ENCODE results near the gene PDXP.
"Not testable (repeated sequence)": the region's sequence is repeated elsewhere in the genome, so short reads cannot be mapped to it uniquely, and the experiment has no call there.

PDXP gene

GRCh38 chr22:37647317-37647716 is 11.2 kb upstream of the PDXP start:
- DNase-seq, result no peak
- H3K4me2 ChIP-seq (ENCODE audit: low read length), result no peak overlapping the region
- no peaks in the 10 kb centered on the region for H3K79me2 ChIP-seq (ENCODE audit: control insufficient read depth, insufficient read depth, low read length)
- H3K27me3 ChIP-seq (ENCODE audit: insufficient read depth, low read length, poor library complexity), result no peaks in the 10 kb centered on the region
- H3K27ac ChIP-seq (ENCODE audit: low read depth, low read length), result no peak overlapping the region
- H3K4me3 ChIP-seq (ENCODE audit: low read length), result no peak overlapping the region
- no peak overlapping the region for H2BK5ac ChIP-seq (ENCODE audit: low read length)
- no peak overlapping the region for H3K23ac ChIP-seq (ENCODE audit: low read length)
- no peak overlapping the region for H3K4ac ChIP-seq (ENCODE audit: low read depth, low read length)
- no peak overlapping the region for H3K18ac ChIP-seq (ENCODE audit: low read length)
- no peak overlapping the region for H3K9ac ChIP-seq (ENCODE audit: low read length)
- no peak overlapping the region for H2BK120ac ChIP-seq (ENCODE audit: low read depth, low read length)
- no peaks in the 10 kb centered on the region for H3K4me1 ChIP-seq (ENCODE audit: control insufficient read depth, low read depth, low read length)
- peaks cover 11% of the 10 kb centered on the region for H3K36me3 ChIP-seq (ENCODE audit: control insufficient read depth, insufficient read depth, low read length)
- WGBS (ENCODE audit: extremely low coverage, insufficient coverage, low lambda C conversion rate), result no CpG with 5 or more reads among the region's 9 CpGs
- no peak overlapping the region for H4K5ac ChIP-seq (ENCODE audit: low read length)
- H3K56ac ChIP-seq (ENCODE audit: low read length), result no peak overlapping the region
- no peaks in the 10 kb centered on the region for H3K79me1 ChIP-seq (ENCODE audit: low read length)
- no peak overlapping the region for H2BK15ac ChIP-seq (replicated peaks; ENCODE audit: low read depth)
- H2AK5ac ChIP-seq (ENCODE audit: low read length), result no peak overlapping the region
- no peak overlapping the region for H4K8ac ChIP-seq (ENCODE audit: low read depth, low read length)

DNA sequence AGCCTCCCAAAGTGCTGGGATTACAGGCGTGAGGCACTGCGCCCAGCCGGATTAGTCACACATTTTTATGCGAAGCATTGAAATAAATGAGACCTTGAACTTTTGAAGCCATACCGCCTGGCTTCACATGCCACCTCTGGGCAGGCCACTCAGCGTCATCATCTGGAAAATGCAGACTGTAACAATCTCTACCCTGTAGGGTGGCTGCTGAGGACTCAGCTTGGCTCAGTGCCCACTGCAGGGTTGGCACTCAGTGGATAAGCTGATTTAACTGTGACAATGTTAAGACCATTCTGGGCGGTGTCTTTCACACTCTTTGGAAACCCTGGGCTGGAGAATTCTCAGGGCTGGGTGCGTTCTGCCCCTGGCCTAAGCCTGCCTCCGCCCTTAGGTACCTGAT is 10.6 kb upstream of the PDXP start:
- Histone ChIP-seq H3K4ac (ENCODE audit: low read depth, low read length) (no peak overlapping the region), H3K79me2 (ENCODE audit: control insufficient read depth, insufficient read depth, low read length) (no peaks in the 10 kb centered on the region), H3K4me3 (ENCODE audit: low read length) (no peak overlapping the region), H2BK5ac (ENCODE audit: low read length) (no peak overlapping the region), H4K5ac (ENCODE audit: low read length) (no peak overlapping the region), H3K79me1 (ENCODE audit: low read length) (no peaks in the 10 kb centered on the region), H2BK120ac (ENCODE audit: low read depth, low read length) (no peak overlapping the region), H3K18ac (ENCODE audit: low read length) (no peak overlapping the region), H2AK5ac (ENCODE audit: low read length) (no peak overlapping the region), H4K8ac (ENCODE audit: low read depth, low read length) (no peak overlapping the region), H3K36me3 (ENCODE audit: control insufficient read depth, insufficient read depth, low read length) (peaks cover 11% of the 10 kb centered on the region), H3K56ac (ENCODE audit: low read length) (no peak overlapping the region), H3K9ac (ENCODE audit: low read length) (no peak overlapping the region), H3K27me3 (ENCODE audit: insufficient read depth, low read length, poor library complexity) (no peaks in the 10 kb centered on the region), H3K4me1 (ENCODE audit: control insufficient read depth, low read depth, low read length) (no peaks in the 10 kb centered on the region), H3K4me2 (ENCODE audit: low read length) (no peak overlapping the region), H3K27ac (ENCODE audit: low read depth, low read length) (no peak overlapping the region), H2BK15ac (replicated peaks; ENCODE audit: low read depth) (no peak overlapping the region), H3K23ac (ENCODE audit: low read length) (no peak overlapping the region)
- no CpG with 5 or more reads among the region's 9 CpGs for WGBS (ENCODE audit: extremely low coverage, insufficient coverage, low lambda C conversion rate)
- no peak for DNase-seq

GRCh38 chr22:37650463-37651136 is 7.9 kb upstream of the PDXP start:
- H2BK5ac ChIP-seq (ENCODE audit: low read length), result no peak overlapping the region
- no CpG with 5 or more reads among the region's 17 CpGs for WGBS (ENCODE audit: extremely low coverage, insufficient coverage, low lambda C conversion rate)
- peaks cover 7% of the 10 kb centered on the region for H3K36me3 ChIP-seq (ENCODE audit: control insufficient read depth, insufficient read depth, low read length)

GRCh38 chr22:37654563-37655251 is 3.8 kb upstream of the PDXP start:
- H3K4me2 ChIP-seq (ENCODE audit: low read length), result no peak overlapping the region
- H3K27me3 ChIP-seq (ENCODE audit: insufficient read depth, low read length, poor library complexity), result no peaks in the 10 kb centered on the region
- H3K18ac ChIP-seq (ENCODE audit: low read length), result no peak overlapping the region
- no peak overlapping the region for H3K23ac ChIP-seq (ENCODE audit: low read length)
- DNase-seq, result no peak
- no peak overlapping the region for H3K27ac ChIP-seq (ENCODE audit: low read depth, low read length)
- no peak overlapping the region for H3K4ac ChIP-seq (ENCODE audit: low read depth, low read length)
- no peak overlapping the region for H3K56ac ChIP-seq (ENCODE audit: low read length)
- H3K79me2 ChIP-seq (ENCODE audit: control insufficient read depth, insufficient read depth, low read length), result peaks cover 7% of the 10 kb centered on the region
- H3K79me1 ChIP-seq (ENCODE audit: low read length), result peaks cover 7% of the 10 kb centered on the region
- WGBS (ENCODE audit: extremely low coverage, insufficient coverage, low lambda C conversion rate), result no CpG with 5 or more reads among the region's 14 CpGs
- peaks cover 4% of the 10 kb centered on the region for H3K4me1 ChIP-seq (ENCODE audit: control insufficient read depth, low read depth, low read length)
- H3K9ac ChIP-seq (ENCODE audit: low read length), result no peak overlapping the region
- no peak overlapping the region for H2BK120ac ChIP-seq (ENCODE audit: low read depth, low read length)
- no peak overlapping the region for H4K5ac ChIP-seq (ENCODE audit: low read length)
- H2AK5ac ChIP-seq (ENCODE audit: low read length), result no peak overlapping the region
- no peak overlapping the region for H3K4me3 ChIP-seq (ENCODE audit: low read length)
- H4K8ac ChIP-seq (ENCODE audit: low read depth, low read length), result no peak overlapping the region
- H2BK15ac ChIP-seq (replicated peaks; ENCODE audit: low read depth), result no peak overlapping the region
- peaks cover 5% of the 10 kb centered on the region for H3K36me3 ChIP-seq (ENCODE audit: control insufficient read depth, insufficient read depth, low read length)
- no peak overlapping the region for H2BK5ac ChIP-seq (ENCODE audit: low read length)

More at GRCh38 chr22:37650463-37651136, 7.9 kb upstream of the PDXP start:
- H3K18ac ChIP-seq (ENCODE audit: low read length), result no peak overlapping the region
- no peak overlapping the region for H2AK5ac ChIP-seq (ENCODE audit: low read length)
- no peak overlapping the region for H3K23ac ChIP-seq (ENCODE audit: low read length)
- H3K4me1 ChIP-seq (ENCODE audit: control insufficient read depth, low read depth, low read length), result no peaks in the 10 kb centered on the region
- no peak for DNase-seq
- no peaks in the 10 kb centered on the region for H3K79me1 ChIP-seq (ENCODE audit: low read length)
- no peak overlapping the region for H3K4me2 ChIP-seq (ENCODE audit: low read length)
- no peak overlapping the region for H3K4ac ChIP-seq (ENCODE audit: low read depth, low read length)
- no peak overlapping the region for H2BK15ac ChIP-seq (replicated peaks; ENCODE audit: low read depth)
- no peak overlapping the region for H2BK120ac ChIP-seq (ENCODE audit: low read depth, low read length)
- no peak overlapping the region for H3K27ac ChIP-seq (ENCODE audit: low read depth, low read length)
- H3K27me3 ChIP-seq (ENCODE audit: insufficient read depth, low read length, poor library complexity), result no peaks in the 10 kb centered on the region
- no peak overlapping the region for H3K9ac ChIP-seq (ENCODE audit: low read length)
- no peak overlapping the region for H3K56ac ChIP-seq (ENCODE audit: low read length)
- no peak overlapping the region for H4K5ac ChIP-seq (ENCODE audit: low read length)
- H4K8ac ChIP-seq (ENCODE audit: low read depth, low read length), result no peak overlapping the region
- H3K4me3 ChIP-seq (ENCODE audit: low read length), result no peak overlapping the region
- H3K79me2 ChIP-seq (ENCODE audit: control insufficient read depth, insufficient read depth, low read length), result no peaks in the 10 kb centered on the region

GRCh38 chr22:37655252-37655563 is 3.3 kb upstream of the PDXP start:
- Histone ChIP-seq H3K4me2 (ENCODE audit: low read length) (no peak overlapping the region), H3K36me3 (ENCODE audit: control insufficient read depth, insufficient read depth, low read length) (peaks cover 4% of the 10 kb centered on the region), H4K8ac (ENCODE audit: low read depth, low read length) (no peak overlapping the region), H3K27ac (ENCODE audit: low read depth, low read length) (no peak overlapping the region), H3K79me2 (ENCODE audit: control insufficient read depth, insufficient read depth, low read length) (peaks cover 12% of the 10 kb centered on the region), H2BK15ac (replicated peaks; ENCODE audit: low read depth) (no peak overlapping the region), H3K27me3 (ENCODE audit: insufficient read depth, low read length, poor library complexity) (no peaks in the 10 kb centered on the region), H3K18ac (ENCODE audit: low read length) (no peak overlapping the region), H3K4me3 (ENCODE audit: low read length) (no peak overlapping the region), H3K9ac (ENCODE audit: low read length) (no peak overlapping the region), H3K23ac (ENCODE audit: low read length) (no peak overlapping the region), H2BK120ac (ENCODE audit: low read depth, low read length) (no peak overlapping the region), H2AK5ac (ENCODE audit: low read length) (no peak overlapping the region), H3K56ac (ENCODE audit: low read length) (no peak overlapping the region), H2BK5ac (ENCODE audit: low read length) (no peak overlapping the region), H3K79me1 (ENCODE audit: low read length) (peaks cover 8% of the 10 kb centered on the region), H4K5ac (ENCODE audit: low read length) (no peak overlapping the region), H3K4me1 (ENCODE audit: control insufficient read depth, low read depth, low read length) (peaks cover 4% of the 10 kb centered on the region), H3K4ac (ENCODE audit: low read depth, low read length) (no peak overlapping the region)
- no peak for DNase-seq
- no CpG with 5 or more reads among the region's 17 CpGs for WGBS (ENCODE audit: extremely low coverage, insufficient coverage, low lambda C conversion rate)

DNA sequence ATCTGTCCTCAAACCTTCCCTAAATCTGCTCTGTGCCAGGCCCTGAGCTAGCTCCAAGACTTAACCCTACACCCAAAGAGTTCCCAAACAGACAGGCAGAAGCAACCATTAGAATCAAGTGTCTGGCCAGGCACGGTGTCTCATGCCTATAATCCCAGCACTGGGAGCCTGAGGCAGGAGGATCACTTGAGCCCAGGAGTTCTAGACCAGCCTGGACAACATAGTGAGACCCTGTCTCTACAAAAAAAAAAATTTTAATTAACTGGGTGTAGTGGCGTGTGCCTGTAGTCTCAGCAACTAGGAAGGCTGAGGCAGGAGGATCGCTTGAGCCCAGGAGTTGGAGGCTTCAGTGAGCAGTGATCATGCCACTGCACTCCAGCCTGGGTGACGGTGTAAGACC is 1.9 kb upstream of the PDXP start:
- H3K27me3 ChIP-seq (ENCODE audit: insufficient read depth, low read length, poor library complexity); H4K8ac ChIP-seq (ENCODE audit: low read depth, low read length); H2BK5ac ChIP-seq (ENCODE audit: low read length); DNase-seq; H3K4me1 ChIP-seq (ENCODE audit: control insufficient read depth, low read depth, low read length); H3K36me3 ChIP-seq (ENCODE audit: control insufficient read depth, insufficient read depth, low read length); H3K4me2 ChIP-seq (ENCODE audit: low read length); H3K56ac ChIP-seq (ENCODE audit: low read length); H3K27ac ChIP-seq (ENCODE audit: low read depth, low read length); H3K4ac ChIP-seq (ENCODE audit: low read depth, low read length); H2AK5ac ChIP-seq (ENCODE audit: low read length); H3K23ac ChIP-seq (ENCODE audit: low read length); H3K4me3 ChIP-seq (ENCODE audit: low read length); H4K5ac ChIP-seq (ENCODE audit: low read length); H2BK15ac ChIP-seq (replicated peaks; ENCODE audit: low read depth); H2BK120ac ChIP-seq (ENCODE audit: low read depth, low read length); H3K18ac ChIP-seq (ENCODE audit: low read length); H3K9ac ChIP-seq (ENCODE audit: low read length): not testable (repeated sequence)
- Histone ChIP-seq H3K79me2 (ENCODE audit: control insufficient read depth, insufficient read depth, low read length) (peaks cover 25% of the 10 kb centered on the region), H3K79me1 (ENCODE audit: low read length) (peaks cover 19% of the 10 kb centered on the region)
- no CpG with 5 or more reads among the region's 4 CpGs for WGBS (ENCODE audit: extremely low coverage, insufficient coverage, low lambda C conversion rate)

Data from mesendoderm (in vitro differentiated cells).